ENCODE data around the gene DHX29. TPM values are rescaled to one million over a fixed set of nuclear protein-coding genes. Genes with fewer than 3 reads are reported as not detected.
"Not testable (repeated sequence)": the region's sequence is repeated elsewhere in the genome, so short reads cannot be mapped to it uniquely, and the experiment has no call there.

Gene DHX29
- total RNA-seq, 2 donors from 2014 or later: 9.0 to 16.8 TPM

GRCh38 chr5:55324815-55325418, 17.4 kb upstream of the DHX29 start:
- no peaks in the 10 kb centered on the region for H3K27me3 Mint-ChIP-seq
- H3K4me1 Mint-ChIP-seq: peaks cover 15% of the 10 kb centered on the region
- H3K36me3 Mint-ChIP-seq (ENCODE audit: low read depth): peaks cover 80% of the 10 kb centered on the region
- H3K27ac Mint-ChIP-seq: no peak overlapping the region
- no peak overlapping the region for H3K4me3 Mint-ChIP-seq
- peak; percentile 49 for ATAC-seq (replicated peaks)
- no peaks in the 10 kb centered on the region for H3K9me3 Mint-ChIP-seq

- ATAC-seq (replicated peaks): no peak
- H3K36me3 Mint-ChIP-seq (ENCODE audit: low read depth): peaks cover 74% of the 10 kb centered on the region
- H3K9me3 Mint-ChIP-seq: no peaks in the 10 kb centered on the region
- no peak overlapping the region for H3K27ac Mint-ChIP-seq
- H3K4me3 Mint-ChIP-seq: no peak overlapping the region
- no peaks in the 10 kb centered on the region for H3K27me3 Mint-ChIP-seq
- H3K4me1 Mint-ChIP-seq: peaks cover 18% of the 10 kb centered on the region
Observed at GRCh38 chr5:55324006-55324405, 16.5 kb upstream of the DHX29 start.

- no peak overlapping the region for H3K4me3 Mint-ChIP-seq
- peaks cover 52% of the 10 kb centered on the region for H3K36me3 Mint-ChIP-seq (ENCODE audit: low read depth)
- ATAC-seq (replicated peaks): no peak
- peaks cover 25% of the 10 kb centered on the region for H3K4me1 Mint-ChIP-seq
- H3K9me3 Mint-ChIP-seq: no peaks in the 10 kb centered on the region
- H3K27ac Mint-ChIP-seq: no peak overlapping the region
- no peaks in the 10 kb centered on the region for H3K27me3 Mint-ChIP-seq
Observed at GRCh38 chr5:55320571-55320970, 13.1 kb upstream of the DHX29 start.

GRCh38 chr5:55319491-55319890, 12.0 kb upstream of the DHX29 start:
- Mint-ChIP-seq H3K4me1 (peaks cover 24% of the 10 kb centered on the region), H3K4me3 (no peak overlapping the region), H3K27me3 (no peaks in the 10 kb centered on the region), H3K9me3 (no peaks in the 10 kb centered on the region), H3K27ac (no peak overlapping the region), H3K36me3 (ENCODE audit: low read depth) (peaks cover 42% of the 10 kb centered on the region)
- ATAC-seq (replicated peaks): no peak

GRCh38 chr5:55318237-55318636, 10.7 kb upstream of the DHX29 start:
- not testable (repeated sequence) for H3K27ac Mint-ChIP-seq; H3K9me3 Mint-ChIP-seq; ATAC-seq (replicated peaks); H3K27me3 Mint-ChIP-seq; H3K4me3 Mint-ChIP-seq
- H3K36me3 Mint-ChIP-seq (ENCODE audit: low read depth): peaks cover 32% of the 10 kb centered on the region
- H3K4me1 Mint-ChIP-seq: peaks cover 35% of the 10 kb centered on the region

- Mint-ChIP-seq H3K27ac (peak overlapping the region; percentile 24), H3K9me3 (no peaks in the 10 kb centered on the region), H3K4me3 (no peak overlapping the region), H3K27me3 (no peaks in the 10 kb centered on the region), H3K36me3 (ENCODE audit: low read depth) (peaks cover 21% of the 10 kb centered on the region), H3K4me1 (peaks cover 37% of the 10 kb centered on the region)
- no peak for ATAC-seq (replicated peaks)
Observed at GRCh38 chr5:55316837-55317236, 9.3 kb upstream of the DHX29 start.

- Mint-ChIP-seq H3K4me1 (peaks cover 41% of the 10 kb centered on the region), H3K4me3 (no peak overlapping the region), H3K36me3 (ENCODE audit: low read depth) (peaks cover 27% of the 10 kb centered on the region), H3K9me3 (no peaks in the 10 kb centered on the region), H3K27me3 (no peaks in the 10 kb centered on the region), H3K27ac (peak overlapping the region; percentile 24)
- ATAC-seq (replicated peaks): no peak
Observed at GRCh38 chr5:55316289-55316688, 8.8 kb upstream of the DHX29 start.

GRCh38 chr5:55313870-55314617, 6.5 kb upstream of the DHX29 start:
- no peak for ATAC-seq (replicated peaks)
- Mint-ChIP-seq H3K9me3 (no peaks in the 10 kb centered on the region), H3K27ac (no peak overlapping the region), H3K27me3 (no peaks in the 10 kb centered on the region), H3K36me3 (ENCODE audit: low read depth) (peaks cover 34% of the 10 kb centered on the region), H3K4me1 (peaks cover 40% of the 10 kb centered on the region), H3K4me3 (peak overlapping the region; percentile 18)

GRCh38 chr5:55308254-55308836, 851 bp upstream of the DHX29 start:
- Mint-ChIP-seq H3K27ac (no peak overlapping the region), H3K27me3 (no peaks in the 10 kb centered on the region), H3K36me3 (ENCODE audit: low read depth) (peaks cover 21% of the 10 kb centered on the region), H3K4me1 (peaks cover 10% of the 10 kb centered on the region), H3K9me3 (no peaks in the 10 kb centered on the region), H3K4me3 (no peak overlapping the region)
- ATAC-seq (replicated peaks): peak; percentile 19

GRCh38 chr5:55306641-55307382, 682 bp downstream of the DHX29 start:
- H3K4me3 Mint-ChIP-seq: no peak overlapping the region
- no peak overlapping the region for H3K27ac Mint-ChIP-seq
- no peaks in the 10 kb centered on the region for H3K27me3 Mint-ChIP-seq
- H3K4me1 Mint-ChIP-seq: peaks cover 10% of the 10 kb centered on the region
- H3K9me3 Mint-ChIP-seq: no peaks in the 10 kb centered on the region
- peaks cover 26% of the 10 kb centered on the region for H3K36me3 Mint-ChIP-seq (ENCODE audit: low read depth)
- no peak for ATAC-seq (replicated peaks)

- Mint-ChIP-seq H3K36me3 (ENCODE audit: low read depth) (peaks cover 18% of the 10 kb centered on the region), H3K9me3 (no peaks in the 10 kb centered on the region), H3K4me1 (peaks cover 4% of the 10 kb centered on the region), H3K27ac (no peak overlapping the region), H3K4me3 (no peak overlapping the region), H3K27me3 (no peaks in the 10 kb centered on the region)
- ATAC-seq (replicated peaks): no peak
Observed at GRCh38 chr5:55305345-55305744, 2.1 kb downstream of the DHX29 start.

GRCh38 chr5:55304584-55304983, 2.9 kb downstream of the DHX29 start:
- H3K4me3 Mint-ChIP-seq: no peak overlapping the region
- no peaks in the 10 kb centered on the region for H3K9me3 Mint-ChIP-seq
- no peaks in the 10 kb centered on the region for H3K27me3 Mint-ChIP-seq
- peaks cover 15% of the 10 kb centered on the region for H3K36me3 Mint-ChIP-seq (ENCODE audit: low read depth)
- H3K27ac Mint-ChIP-seq: no peak overlapping the region
- H3K4me1 Mint-ChIP-seq: peaks cover 4% of the 10 kb centered on the region
- ATAC-seq (replicated peaks): no peak

- Mint-ChIP-seq H3K4me1 (peaks cover 4% of the 10 kb centered on the region), H3K27ac (no peak overlapping the region), H3K36me3 (ENCODE audit: low read depth) (peaks cover 20% of the 10 kb centered on the region), H3K9me3 (no peaks in the 10 kb centered on the region), H3K27me3 (no peaks in the 10 kb centered on the region), H3K4me3 (no peak overlapping the region)
- no peak for ATAC-seq (replicated peaks)
Observed at GRCh38 chr5:55303238-55303690, 4.2 kb downstream of the DHX29 start.

- Mint-ChIP-seq H3K9me3 (no peaks in the 10 kb centered on the region), H3K4me3 (no peak overlapping the region), H3K36me3 (ENCODE audit: low read depth) (peaks cover 44% of the 10 kb centered on the region), H3K4me1 (peaks cover 4% of the 10 kb centered on the region), H3K27me3 (no peaks in the 10 kb centered on the region), H3K27ac (no peak overlapping the region)
- ATAC-seq (replicated peaks): no peak
Observed at GRCh38 chr5:55300890-55301289, 6.6 kb downstream of the DHX29 start.
